ENCODE results near the gene CTDP1. TPM values are rescaled to one million over a fixed set of nuclear protein-coding genes. Genes with fewer than 3 reads are reported as not detected.
A peak's percentile ranks its signal among the peaks of the same experiment; 100 is the strongest.

CTDP1 gene
- total RNA-seq, 4 donors from 2014 or later = 20.7 to 36.2 (median 25.8) TPM

GRCh38 chr18:79770501-79770815, 90.9 kb downstream of the CTDP1 start:
- peak in 1 of 3 donors; percentile 33 for DNase-seq
- H3K4me1 ChIP-seq = no peaks in the 10 kb centered on the region
- no peak overlapping the region for H3K4me3 ChIP-seq
- no peaks in the 10 kb centered on the region for H3K9me3 ChIP-seq
- TF ChIP-seq POLR2A (IDR thresholded peaks at IDR 0.05) (no peak), CTCF (IDR thresholded peaks at IDR 0.05) (no peak)
- no peaks in the 10 kb centered on the region for H3K27me3 ChIP-seq
- no peak overlapping the region for H3K27ac ChIP-seq
- H3K36me3 ChIP-seq = no peaks in the 10 kb centered on the region

GRCh38 chr18:79770826-79771225, 91.2 kb downstream of the CTDP1 start:
- H3K9me3 ChIP-seq = no peaks in the 10 kb centered on the region
- peak in 2 of 3 donors; percentile 33 to 39 for DNase-seq
- no peaks in the 10 kb centered on the region for H3K36me3 ChIP-seq
- H3K4me3 ChIP-seq = no peak overlapping the region
- H3K27me3 ChIP-seq = no peaks in the 10 kb centered on the region
- no peak for TF ChIP-seq CTCF (IDR thresholded peaks at IDR 0.05)
- TF ChIP-seq POLR2A (IDR thresholded peaks at IDR 0.05) = no peak
- no peaks in the 10 kb centered on the region for H3K4me1 ChIP-seq
- no peak overlapping the region for H3K27ac ChIP-seq

- no peaks in the 10 kb centered on the region for H3K4me1 ChIP-seq
- H3K4me3 ChIP-seq = no peak overlapping the region
- no peak overlapping the region for H3K27ac ChIP-seq
- no peaks in the 10 kb centered on the region for H3K9me3 ChIP-seq
- peak in 2 of 3 donors; percentile 22 to 30 for DNase-seq
- no peak for TF ChIP-seq CTCF (IDR thresholded peaks at IDR 0.05)
- TF ChIP-seq POLR2A (IDR thresholded peaks at IDR 0.05) = no peak
- H3K36me3 ChIP-seq = no peaks in the 10 kb centered on the region
- no peaks in the 10 kb centered on the region for H3K27me3 ChIP-seq
Measured at GRCh38 chr18:79771446-79772107, 92.0 kb downstream of the CTDP1 start.

GRCh38 chr18:79772108-79772864, 92.7 kb downstream of the CTDP1 start:
- H3K4me1 ChIP-seq = no peaks in the 10 kb centered on the region
- TF ChIP-seq POLR2A (IDR thresholded peaks at IDR 0.05) (no peak), CTCF (IDR thresholded peaks at IDR 0.05) (no peak)
- H3K9me3 ChIP-seq = no peaks in the 10 kb centered on the region
- H3K27ac ChIP-seq = no peak overlapping the region
- H3K27me3 ChIP-seq = no peaks in the 10 kb centered on the region
- no peaks in the 10 kb centered on the region for H3K36me3 ChIP-seq
- H3K4me3 ChIP-seq = no peak overlapping the region
- DNase-seq = peak in 2 of 3 donors; percentile 37 to 45

- H3K27ac ChIP-seq = no peak overlapping the region
- no peak overlapping the region for H3K4me3 ChIP-seq
- TF ChIP-seq POLR2A (IDR thresholded peaks at IDR 0.05) = no peak
- no peak for TF ChIP-seq CTCF (IDR thresholded peaks at IDR 0.05)
- no peaks in the 10 kb centered on the region for H3K36me3 ChIP-seq
- peak in 2 of 3 donors; percentile 15 to 30 for DNase-seq
- no peaks in the 10 kb centered on the region for H3K9me3 ChIP-seq
- H3K27me3 ChIP-seq = no peaks in the 10 kb centered on the region
- H3K4me1 ChIP-seq = no peaks in the 10 kb centered on the region
Measured at GRCh38 chr18:79772865-79773696, 93.5 kb downstream of the CTDP1 start.
